GM12878 (cell line): Measurements from ENCODE around the gene CPNE4. TPM values are rescaled to one million over a fixed set of nuclear protein-coding genes. Genes with fewer than 3 reads are reported as not detected.

Source experiments
- BMI1 ChIP-seq: fragments of 450-650 bp; IDR thresholded peaks from 2 replicates; pipeline ENCODE4 v1.6.1; 2016; ENCODE audit warnings: mild to moderate bottlenecking, moderate library complexity, borderline replicate concordance
- NRF1 ChIP-seq: conservative IDR thresholded peaks from 2 replicates; pipeline ENCODE4 v1.6.1; 2011; ENCODE audit warnings: mild to moderate bottlenecking, low read depth, low read length, improper control_type of control experiment
- ZNF24 ChIP-seq: fragments of 450-650 bp; IDR thresholded peaks from 2 replicates; pipeline ENCODE4 v1.6.1; 2017; ENCODE audit warnings: antibody characterized with exemption, mild to moderate bottlenecking
- ZNF622 ChIP-seq: fragments of 450-650 bp; IDR thresholded peaks from 2 replicates; pipeline ENCODE4 v1.6.1; 2017; ENCODE audit warnings: mild to moderate bottlenecking, inconsistent platforms
- polyA plus RNA-seq, 11 experiments: library from polyadenylated mRNA; depleted of rRNA in 4 of 11; unstranded in 6 of 11; stranded (reverse) in 5 of 11; fragments of >200 nt; fragmentation: Nextera tagmentation in 4 of 11; fragmentation: Illumina TruSeq in 1 of 11; extraction: Ambion mirVana in 4 of 11; extraction: Trizol in 1 of 11; gene quantifications; 1 replicate in 1 of 11; 2 replicates in 10 of 11; pipeline versions ENCODE4 v1.2.1 to v1.2.3, GENCODE V29; 2011 to 2016; ENCODE audit warnings: inconsistent platforms in 2 of 11, missing spikeins in 2 of 11, low read depth in 1 of 11
- total RNA-seq, 4 experiments: library from RNA; depleted of rRNA in 3 of 4; stranded (reverse); fragments of >200 nt in 3 of 4; fragmentation: Illumina TruSeq in 1 of 4; extraction: Trizol in 1 of 4; gene quantifications; 2 replicates each; pipeline versions ENCODE4 v1.2.1 to v1.2.3, GENCODE V29; 2013 to 2021
- TF ChIP-seq, protein P1 (sequence below), 3 experiments: IDR thresholded peaks in 2 of 3; conservative IDR thresholded peaks in 1 of 3; 2 replicates each; pipeline ENCODE4 v1.5.1; 2011; ENCODE audit warnings: low read depth in 3 of 3, low read length in 3 of 3, mild to moderate bottlenecking in 3 of 3, control low read depth in 2 of 3, moderate library complexity in 2 of 3, inconsistent platforms in 1 of 3, mixed read lengths in 1 of 3; ENCODE audit not compliant: control insufficient read depth in 2 of 3, insufficient read depth in 1 of 3; ENCODE audit errors: extremely low read depth in 1 of 3
- TF ChIP-seq, protein P2 (sequence below): fragments of 450-650 bp; IDR thresholded peaks from 2 replicates; pipeline ENCODE4 v1.6.1; 2018; ENCODE audit warnings: mild to moderate bottlenecking, low read depth, moderate library complexity; ENCODE audit not compliant: partially characterized antibody
- TF ChIP-seq, protein P3 (sequence below): fragments of 450-650 bp; IDR thresholded peaks from 2 replicates; pipeline ENCODE4 v1.6.1; 2017; ENCODE audit warnings: mild to moderate bottlenecking, low read depth, inconsistent platforms; ENCODE audit not compliant: poor library complexity, severe bottlenecking

CPNE4 gene
- total and polyA plus RNA-seq, 10 of the 15 experiments (the other 5 are each of a cell fraction or from before 2014, with no cell fraction given): 0.17 to 1.9 (median 0.48) TPM; not detected in 1

DNA sequence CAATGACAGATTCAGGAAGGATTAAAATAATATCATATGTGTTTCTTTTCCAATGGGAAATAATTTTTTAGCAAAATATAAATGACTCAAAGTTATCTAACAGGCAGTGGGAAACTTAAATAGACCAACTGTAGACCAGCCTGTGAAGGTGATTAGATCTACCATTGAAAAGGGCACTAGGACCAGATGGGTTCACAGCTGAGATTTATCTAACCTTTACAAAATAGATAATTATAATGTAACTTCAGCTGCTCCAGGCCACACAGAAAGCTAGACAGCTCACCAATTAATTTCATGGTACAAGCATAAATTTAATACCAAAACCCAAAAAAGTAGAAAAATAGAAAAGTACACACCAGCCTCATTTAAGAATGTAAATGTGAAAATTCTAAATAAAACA lies 291.7 kb downstream of the CPNE4 start (continued):
- TF ChIP-seq, protein P1, sequence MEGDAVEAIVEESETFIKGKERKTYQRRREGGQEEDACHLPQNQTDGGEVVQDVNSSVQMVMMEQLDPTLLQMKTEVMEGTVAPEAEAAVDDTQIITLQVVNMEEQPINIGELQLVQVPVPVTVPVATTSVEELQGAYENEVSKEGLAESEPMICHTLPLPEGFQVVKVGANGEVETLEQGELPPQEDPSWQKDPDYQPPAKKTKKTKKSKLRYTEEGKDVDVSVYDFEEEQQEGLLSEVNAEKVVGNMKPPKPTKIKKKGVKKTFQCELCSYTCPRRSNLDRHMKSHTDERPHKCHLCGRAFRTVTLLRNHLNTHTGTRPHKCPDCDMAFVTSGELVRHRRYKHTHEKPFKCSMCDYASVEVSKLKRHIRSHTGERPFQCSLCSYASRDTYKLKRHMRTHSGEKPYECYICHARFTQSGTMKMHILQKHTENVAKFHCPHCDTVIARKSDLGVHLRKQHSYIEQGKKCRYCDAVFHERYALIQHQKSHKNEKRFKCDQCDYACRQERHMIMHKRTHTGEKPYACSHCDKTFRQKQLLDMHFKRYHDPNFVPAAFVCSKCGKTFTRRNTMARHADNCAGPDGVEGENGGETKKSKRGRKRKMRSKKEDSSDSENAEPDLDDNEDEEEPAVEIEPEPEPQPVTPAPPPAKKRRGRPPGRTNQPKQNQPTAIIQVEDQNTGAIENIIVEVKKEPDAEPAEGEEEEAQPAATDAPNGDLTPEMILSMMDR (IDR thresholded peaks at IDR 0.05 in 2 of 3, conservative IDR thresholded peaks at IDR 0.05 in 1 of 3; ENCODE audit: control insufficient read depth in 2 of 3, extremely low read depth in 1 of 3, insufficient read depth in 1 of 3, low read depth in 3 of 3, low read length in 3 of 3): no peak
- TF ChIP-seq, protein P2, sequence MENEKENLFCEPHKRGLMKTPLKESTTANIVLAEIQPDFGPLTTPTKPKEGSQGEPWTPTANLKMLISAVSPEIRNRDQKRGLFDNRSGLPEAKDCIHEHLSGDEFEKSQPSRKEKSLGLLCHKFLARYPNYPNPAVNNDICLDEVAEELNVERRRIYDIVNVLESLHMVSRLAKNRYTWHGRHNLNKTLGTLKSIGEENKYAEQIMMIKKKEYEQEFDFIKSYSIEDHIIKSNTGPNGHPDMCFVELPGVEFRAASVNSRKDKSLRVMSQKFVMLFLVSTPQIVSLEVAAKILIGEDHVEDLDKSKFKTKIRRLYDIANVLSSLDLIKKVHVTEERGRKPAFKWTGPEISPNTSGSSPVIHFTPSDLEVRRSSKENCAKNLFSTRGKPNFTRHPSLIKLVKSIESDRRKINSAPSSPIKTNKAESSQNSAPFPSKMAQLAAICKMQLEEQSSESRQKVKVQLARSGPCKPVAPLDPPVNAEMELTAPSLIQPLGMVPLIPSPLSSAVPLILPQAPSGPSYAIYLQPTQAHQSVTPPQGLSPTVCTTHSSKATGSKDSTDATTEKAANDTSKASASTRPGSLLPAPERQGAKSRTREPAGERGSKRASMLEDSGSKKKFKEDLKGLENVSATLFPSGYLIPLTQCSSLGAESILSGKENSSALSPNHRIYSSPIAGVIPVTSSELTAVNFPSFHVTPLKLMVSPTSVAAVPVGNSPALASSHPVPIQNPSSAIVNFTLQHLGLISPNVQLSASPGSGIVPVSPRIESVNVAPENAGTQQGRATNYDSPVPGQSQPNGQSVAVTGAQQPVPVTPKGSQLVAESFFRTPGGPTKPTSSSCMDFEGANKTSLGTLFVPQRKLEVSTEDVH: no peak
- TF ChIP-seq NRF1 (no peak), ZNF24 (no peak), ZNF622 (no peak), BMI1 (no peak)
- TF ChIP-seq, protein P3, sequence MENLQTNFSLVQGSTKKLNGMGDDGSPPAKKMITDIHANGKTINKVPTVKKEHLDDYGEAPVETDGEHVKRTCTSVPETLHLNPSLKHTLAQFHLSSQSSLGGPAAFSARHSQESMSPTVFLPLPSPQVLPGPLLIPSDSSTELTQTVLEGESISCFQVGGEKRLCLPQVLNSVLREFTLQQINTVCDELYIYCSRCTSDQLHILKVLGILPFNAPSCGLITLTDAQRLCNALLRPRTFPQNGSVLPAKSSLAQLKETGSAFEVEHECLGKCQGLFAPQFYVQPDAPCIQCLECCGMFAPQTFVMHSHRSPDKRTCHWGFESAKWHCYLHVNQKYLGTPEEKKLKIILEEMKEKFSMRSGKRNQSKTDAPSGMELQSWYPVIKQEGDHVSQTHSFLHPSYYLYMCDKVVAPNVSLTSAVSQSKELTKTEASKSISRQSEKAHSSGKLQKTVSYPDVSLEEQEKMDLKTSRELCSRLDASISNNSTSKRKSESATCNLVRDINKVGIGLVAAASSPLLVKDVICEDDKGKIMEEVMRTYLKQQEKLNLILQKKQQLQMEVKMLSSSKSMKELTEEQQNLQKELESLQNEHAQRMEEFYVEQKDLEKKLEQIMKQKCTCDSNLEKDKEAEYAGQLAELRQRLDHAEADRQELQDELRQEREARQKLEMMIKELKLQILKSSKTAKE: no peak
